Activated T-cell treated with anti-CD3 and anti-CD28 coated beads for 48 hours (primary cell): ENCODE measurements around the gene SKI.
"Not testable (repeated sequence)": the region's sequence is repeated elsewhere in the genome, so short reads cannot be mapped to it uniquely, and the experiment has no call there.

Experiments
- DNase-seq: peaks from one replicate; pipeline ENCODE4 v3.0.0-alpha.2; 2020; ENCODE audit warnings: low read depth

SKI gene

DNA sequence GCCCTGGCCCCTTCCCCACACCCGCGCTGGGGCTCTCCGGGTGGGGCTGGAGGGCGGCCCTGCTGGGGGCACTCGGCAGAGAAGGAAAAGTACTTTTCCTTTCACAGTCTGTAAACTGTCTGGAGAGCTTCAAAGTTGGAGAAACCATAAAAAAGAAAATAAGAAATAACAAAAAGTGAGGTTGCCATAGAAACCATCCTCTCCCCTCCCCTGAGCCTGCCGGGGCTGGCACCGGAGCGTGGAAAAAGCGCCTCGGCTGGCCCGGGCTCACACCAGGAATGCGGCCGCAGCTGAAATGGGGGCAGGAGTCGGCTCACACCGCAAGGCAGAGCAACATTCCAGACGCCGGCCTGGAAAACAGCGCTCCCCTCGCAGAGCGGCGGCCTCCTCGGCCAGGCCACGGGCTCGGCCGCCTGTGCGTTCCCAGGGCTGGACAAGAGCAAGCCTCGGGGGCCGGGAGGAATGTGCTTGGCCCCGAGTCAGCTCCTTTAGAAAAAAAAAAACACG is 94.0 kb downstream of the SKI start:
- no peak for DNase-seq

DNA sequence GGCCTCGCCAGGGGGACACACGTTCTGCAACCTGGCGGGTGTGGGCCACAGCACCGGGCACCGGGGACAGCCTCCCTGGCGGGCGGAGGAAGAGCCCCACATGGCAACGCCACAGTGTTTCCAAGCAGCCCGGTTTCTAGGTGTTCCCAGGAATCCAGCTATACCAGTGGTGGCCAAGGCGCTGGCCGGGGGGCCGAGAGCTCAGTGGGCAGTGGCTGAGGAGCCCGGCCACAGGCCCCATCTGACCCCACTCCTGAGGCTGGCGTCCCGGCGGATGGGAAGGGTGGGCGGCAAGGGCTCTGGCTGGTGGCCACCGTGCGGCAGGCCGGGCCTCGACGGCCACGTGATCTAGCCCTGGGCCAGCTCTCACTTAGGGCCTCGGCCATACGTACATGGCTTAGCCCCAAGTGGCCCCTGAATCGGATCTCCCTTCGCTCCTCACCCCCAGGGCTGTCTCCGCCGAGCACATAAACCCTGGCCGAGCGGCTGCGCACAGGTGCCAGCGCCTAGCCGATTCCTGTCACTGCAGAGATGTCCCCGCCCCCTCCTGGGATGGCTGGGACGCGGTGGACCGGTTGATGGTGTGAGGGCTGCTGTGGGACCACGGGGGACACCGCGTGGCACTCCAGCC is 94.6 kb downstream of the SKI start:
- no peak for DNase-seq

DNA sequence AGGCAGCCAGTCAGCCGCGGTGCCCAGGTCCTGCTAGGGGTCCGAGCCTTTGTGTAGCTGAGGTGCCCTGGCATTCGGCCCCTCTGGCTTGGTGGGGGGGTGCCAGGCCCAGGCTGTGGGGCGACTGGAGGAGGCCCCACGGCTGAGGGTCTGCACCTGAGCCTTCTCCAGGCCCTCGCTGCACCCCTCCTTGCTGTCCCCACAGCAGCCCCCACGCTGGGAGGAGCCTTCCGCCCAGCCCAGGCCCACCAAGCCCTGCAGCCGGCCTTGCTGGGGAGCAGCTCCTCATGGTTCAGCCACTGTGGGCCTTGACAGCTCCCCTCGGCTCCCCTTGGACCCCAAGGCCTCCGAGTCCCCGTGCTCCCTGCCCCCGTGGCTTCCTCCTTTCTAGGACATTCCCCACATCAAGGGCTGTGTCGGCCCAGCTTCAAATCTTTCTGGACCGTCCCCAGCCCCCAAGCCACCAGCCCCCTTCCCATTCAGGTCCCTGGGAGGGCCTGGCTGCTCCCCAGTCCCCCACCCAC is 95.4 kb downstream of the SKI start:
- no peak for DNase-seq

DNA sequence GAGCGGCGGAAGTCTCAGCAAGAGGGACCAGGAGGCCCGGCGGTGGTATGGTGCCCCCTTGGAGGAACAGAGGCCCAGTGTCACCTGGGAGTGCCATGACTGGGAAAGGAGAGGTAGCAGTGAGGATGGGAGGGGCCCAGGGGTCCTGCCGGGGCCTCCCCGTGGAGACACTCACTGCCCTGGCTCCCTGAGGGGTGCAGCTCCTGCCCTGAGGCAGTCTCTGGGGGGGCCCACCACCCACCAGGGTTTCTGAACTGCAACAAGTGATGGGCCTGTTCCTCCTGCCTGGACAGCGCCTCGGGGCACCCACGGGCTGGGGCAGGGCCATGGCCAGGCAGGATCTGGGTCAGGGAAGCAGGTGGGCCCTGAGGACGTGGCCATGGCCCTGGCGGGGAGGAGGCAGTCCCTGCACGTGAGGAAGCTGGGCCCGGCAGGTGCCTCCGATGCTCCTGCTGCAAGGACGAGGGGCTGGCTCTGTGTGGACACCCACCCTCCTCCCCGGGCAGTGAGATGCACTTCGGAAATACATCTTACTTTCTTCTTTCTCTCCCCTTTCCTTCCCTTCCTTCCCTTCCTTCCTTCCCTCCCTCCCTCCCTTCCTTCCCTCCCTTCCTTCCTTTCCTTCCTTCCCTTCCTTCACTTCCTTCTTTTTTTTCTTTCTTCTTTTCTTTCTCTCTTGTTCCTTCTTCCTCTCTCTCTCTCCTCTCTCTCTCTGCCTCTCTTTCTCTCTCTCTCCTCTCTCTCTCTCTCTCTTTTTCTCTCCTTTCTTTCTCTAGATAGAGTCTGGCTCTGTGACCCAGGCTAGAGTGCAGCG is 96.6 kb downstream of the SKI start:
- DNase-seq = no peak

DNA sequence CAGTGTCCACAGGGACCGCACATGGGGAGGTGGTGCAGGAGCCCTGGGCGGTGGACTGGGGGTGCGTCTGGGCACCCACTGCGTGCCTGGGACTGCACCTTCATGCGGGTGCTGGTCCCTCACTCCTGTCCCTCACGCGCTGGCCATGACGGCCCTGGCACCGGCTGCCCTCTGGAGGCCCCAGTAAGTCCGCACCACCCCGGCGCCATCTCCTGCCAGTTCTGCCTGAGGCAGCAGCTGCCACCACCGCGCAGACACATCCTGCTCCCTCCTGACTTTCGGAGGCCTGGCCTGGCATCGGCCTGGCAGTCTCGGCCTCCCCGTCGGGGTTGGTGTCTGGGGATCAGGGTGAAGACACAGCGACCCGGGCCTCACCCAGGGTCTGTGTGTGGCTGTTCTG is 98.4 kb downstream of the SKI start:
- DNase-seq = no peak

DNA sequence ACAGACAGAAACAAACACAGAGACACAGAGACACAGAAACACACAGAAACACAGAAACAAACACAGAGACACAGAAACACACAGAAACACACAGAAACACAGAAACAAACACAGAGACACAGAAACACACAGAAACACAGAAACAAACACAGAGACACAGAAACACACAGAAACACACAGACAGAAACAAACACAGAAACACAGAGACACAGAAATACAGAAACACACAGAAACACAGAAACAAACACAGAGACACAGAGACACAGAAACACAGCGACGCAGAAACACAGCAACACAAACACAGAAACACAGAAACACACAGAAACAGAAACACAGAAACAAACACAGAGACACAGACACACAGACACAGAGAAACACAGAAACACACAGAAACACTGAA is 99.0 kb downstream of the SKI start:
- DNase-seq = not testable (repeated sequence)

DNA sequence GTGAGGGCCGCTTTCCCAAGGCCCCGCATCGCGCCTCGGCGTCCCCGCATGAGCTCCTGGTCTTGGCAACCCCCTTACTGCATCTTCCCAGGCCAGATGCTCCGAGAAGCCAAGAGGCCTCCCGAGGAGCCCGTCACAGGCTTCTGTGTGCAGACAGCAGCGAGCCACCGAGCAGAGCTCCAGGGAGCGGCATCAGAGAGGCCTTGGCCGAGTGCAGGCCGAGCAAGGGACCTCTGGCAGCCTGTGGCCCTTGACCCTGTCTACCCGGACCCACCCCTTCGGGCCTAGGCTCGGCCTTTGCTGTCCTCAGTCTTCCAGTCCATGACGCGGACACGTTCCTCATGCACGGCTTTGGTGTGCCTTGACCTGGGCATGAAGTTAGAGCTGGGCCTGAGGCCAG is 99.7 kb downstream of the SKI start:
- DNase-seq = no peak

DNA sequence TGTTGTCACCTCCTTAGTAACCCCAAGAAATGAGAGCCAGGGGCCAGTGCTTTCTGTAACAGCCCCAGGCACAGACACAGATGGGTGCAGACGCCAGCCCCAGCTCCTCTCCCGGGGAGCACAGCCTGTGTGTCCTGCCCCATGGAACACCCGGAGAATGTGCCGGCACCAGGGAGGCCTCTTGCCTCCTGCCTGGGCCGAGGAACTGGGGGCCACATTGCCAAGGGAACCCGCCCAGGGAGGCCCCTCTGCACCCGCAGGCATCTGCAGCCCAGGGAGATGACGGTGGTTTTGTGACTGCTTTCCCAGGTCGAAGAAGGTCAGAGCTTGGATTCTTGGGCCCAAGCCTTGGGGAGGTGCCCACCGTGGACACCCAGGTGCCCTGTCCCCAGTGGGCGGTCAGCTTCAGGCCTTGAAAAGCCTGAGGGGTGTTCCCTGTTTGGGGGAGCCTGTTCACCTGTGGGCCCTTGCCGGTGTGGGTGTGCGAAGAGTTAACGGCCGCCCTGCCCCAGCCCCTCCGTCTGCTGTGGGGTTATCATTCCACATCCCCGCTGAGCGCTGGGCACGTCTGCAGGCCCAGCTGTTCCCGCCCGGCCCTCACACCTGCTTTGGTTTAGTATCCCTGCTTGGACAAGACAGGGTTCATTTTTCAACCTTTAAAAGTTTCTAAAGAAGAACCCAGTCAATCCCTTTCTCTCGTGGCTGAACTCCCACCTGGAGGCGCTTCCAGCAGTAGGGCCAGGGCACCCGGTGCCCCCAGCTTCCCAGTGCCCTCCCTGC is 100.7 kb downstream of the SKI start:
- DNase-seq = no peak

DNA sequence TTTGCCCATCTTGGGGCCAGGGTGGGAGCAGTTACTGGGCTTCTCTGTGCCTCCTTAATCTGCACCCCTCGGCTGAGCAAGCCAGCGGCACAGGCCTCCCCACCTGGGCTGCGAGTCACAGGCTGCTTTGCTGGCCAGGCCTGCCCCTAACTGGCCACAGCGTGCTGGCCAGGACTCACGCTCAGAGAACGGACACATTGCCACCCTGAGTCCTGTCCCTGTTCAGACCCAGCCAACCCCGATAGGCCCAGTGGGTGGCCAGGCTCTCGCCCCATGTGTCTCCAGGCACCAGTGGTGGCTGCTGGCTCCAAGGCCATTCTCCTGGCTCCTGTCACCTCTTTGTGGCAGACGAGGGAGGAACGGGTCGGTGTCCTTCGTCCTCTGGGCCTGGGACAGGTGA is 101.9 kb downstream of the SKI start:
- no peak for DNase-seq

DNA sequence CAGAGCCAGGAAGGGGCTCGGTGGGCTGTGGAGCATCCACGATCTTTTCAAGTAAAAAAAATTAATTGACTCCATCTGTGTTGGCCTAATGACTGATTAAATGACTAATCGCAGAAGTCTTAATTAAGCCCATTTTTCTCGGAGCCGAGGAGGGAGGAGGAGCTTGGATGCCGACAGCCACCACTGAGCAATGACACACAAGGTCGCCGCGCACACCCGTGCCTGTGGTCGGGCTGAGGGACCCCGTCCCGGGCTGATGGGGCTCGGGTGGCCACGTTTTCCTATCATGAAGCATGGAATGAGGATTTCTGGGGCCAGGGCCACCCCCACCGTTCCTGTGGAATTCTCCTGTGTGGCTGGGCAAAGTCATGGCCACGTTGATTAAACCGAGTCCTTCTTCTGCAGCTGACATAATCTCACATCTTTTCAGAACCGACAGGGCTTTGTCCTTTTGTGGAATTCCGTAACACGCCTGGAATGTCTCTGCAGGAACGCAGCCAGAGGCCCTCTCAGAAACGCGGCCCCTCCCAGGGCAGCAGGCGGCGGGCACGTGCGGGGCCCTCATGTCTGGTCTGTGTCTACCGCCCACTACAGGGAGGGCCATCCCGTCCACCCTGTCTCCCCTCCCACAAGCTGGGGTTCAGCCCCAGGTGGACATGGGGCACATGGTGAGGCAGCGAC is 102.5 kb downstream of the SKI start:
- DNase-seq = no peak

DNA sequence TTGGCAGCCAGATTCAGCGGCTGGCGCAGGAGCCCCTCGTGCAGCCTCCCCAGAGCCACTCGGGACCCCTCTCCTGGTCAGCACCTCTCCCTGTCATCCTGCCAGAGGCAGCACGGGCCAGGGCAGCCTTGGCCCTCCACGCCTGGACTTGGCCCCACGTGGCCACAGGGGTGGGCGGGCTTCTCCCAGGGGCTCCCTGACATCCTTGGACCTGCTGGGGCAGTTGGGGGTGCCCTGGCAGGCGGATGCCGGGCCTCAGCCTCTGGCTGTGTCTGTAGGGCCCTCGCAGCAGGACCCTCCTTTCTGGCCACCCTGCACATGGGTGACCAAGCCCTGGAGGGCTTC is 103.1 kb downstream of the SKI start:
- DNase-seq = no peak

DNA sequence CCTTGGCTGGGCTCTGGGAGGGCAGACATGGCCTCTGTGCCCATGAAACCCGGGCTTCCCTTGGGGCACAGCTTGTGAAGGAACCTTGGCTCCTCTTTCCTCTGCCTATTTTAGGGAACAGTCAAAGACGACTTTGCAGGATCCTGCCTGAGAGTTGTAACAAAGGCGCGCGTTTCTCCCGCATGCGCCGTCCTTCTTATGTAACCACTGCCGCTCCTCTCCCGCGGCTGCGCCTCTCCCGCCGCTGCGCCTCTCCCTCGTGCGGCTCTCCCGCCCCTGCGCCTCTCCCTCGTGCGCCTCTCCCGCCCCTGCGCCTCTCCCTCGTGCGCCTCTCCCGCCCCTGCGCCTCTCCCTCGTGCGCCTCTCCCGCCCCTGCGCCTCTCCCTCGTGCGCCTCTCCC is 103.5 kb downstream of the SKI start:
- not testable (repeated sequence) for DNase-seq

DNA sequence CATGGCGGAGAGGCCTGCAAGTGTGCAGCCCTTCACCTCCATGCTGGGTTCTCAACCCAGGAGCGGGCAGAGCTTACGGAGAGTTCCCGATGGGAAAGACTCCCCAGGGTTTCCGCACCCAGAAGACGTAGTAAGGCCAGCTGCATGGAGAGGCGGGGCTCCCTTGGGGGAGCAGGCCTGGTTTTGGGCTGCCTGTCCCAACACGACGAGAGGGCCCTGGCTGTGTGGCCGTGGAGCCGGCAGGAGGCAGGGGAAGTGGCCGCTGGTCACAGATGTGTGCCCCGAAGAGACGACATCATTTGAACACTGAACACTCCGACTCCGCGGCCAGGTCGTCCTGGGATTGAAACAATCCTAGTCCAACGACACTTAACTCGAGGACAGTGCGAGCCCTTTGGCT is 106.2 kb downstream of the SKI start:
- no peak for DNase-seq

DNA sequence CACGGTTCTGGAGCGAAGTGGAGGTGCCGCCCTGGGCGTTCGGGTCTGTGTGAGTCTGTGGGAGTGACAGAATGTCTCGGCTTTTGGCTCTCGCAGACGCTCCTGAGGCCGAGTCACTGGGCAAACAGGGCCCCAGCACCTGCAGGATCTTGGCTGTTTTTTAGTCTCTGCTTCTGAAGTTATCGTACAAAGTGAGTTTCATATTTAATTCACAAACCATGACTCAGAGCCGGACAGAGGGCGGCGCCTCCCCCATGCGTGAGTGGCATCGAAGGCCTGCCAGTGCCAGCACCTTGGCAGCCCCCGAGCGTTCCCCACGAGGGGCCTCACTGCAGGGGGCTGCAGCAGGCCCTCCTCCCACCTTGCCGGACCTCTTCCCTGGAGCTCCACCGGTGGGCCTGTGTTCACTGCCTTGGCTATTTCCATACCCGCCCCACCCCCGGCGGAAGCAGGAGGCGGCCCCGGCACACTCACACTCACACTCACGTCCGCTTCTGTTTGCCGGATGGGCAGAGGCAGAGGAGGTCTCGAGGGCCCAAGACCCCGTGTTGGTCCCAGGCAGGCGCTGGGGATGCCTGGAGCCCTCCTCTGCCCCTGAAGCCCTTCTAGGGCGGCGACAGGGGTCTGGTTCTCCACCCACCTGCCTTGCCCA is 106.9 kb downstream of the SKI start:
- DNase-seq = no peak

DNA sequence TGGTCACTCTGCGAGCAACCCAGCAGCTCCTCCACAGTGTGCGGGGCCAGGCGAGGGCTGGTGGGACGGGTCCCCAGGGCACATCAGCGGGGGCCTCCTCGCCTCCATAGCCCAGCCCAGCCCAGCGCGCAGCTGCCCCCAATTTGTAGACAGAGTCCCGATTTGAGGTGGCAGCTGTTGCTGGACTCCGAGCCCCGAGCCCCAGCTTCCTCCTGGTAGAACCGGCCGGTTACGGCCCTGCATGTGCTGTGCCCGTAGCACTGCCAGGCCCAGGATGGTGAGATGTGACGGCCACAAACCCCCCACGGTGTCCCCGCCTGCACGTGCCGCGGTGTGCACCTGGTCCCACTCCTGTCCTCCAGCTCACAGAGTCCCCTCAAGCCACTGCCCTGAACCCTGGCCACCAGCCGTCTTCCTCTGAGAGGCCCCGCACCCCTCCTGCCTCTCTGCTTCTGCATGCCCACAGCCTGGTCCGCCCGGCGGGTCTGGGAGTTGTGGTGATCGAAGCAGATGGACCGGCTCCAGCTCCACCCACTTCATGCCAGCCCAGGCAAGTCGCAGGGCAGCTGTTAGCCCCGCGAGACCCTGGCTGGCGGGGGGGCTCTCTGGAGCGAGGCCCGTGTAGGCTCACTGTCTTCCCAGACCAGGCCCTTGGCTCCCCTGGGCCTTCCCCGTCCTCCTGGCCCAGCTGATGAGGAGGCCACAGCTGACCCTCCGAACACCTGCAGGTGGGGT is 107.8 kb downstream of the SKI start:
- DNase-seq = no peak

DNA sequence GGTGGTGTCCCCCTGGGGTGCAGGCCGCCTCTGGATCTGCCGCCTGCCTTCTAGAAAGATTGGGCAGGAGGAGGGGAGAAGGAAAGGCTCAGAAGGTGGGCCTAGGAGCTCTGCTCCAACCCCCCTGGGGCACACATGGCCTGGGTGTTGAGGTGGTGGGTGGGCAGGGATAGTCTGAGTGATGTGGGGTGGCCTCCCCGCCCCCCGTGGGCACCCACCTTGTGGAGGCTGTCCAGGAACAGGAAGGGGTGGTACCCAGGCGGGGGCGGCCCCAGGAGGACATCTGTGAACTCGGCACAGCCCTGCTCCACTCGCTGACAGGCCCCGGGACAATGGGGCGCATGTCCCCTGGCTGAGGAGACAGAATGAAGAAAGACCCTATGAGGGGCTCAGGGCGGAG is 108.4 kb downstream of the SKI start:
- DNase-seq = no peak

DNA sequence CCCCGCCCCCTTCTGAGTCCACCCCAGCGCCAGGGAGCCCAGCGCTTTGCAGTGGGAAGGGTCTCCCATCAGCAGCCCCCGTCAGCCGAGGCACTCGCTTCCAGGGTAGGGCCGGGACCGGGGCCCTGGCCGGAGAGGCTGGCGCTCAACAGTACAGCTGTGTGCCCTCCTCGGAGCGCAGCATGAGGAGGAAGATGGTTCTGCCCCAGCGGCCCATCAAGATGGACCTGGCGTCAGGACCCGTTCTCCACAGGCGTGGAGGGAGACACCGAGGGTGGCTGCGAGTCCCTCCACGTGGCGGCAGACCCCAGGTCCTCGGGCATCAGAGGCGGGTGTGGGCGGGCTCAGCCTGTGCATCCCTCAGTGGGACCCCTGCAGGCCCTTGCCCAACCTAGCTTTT is 109.0 kb downstream of the SKI start:
- DNase-seq = no peak

DNA sequence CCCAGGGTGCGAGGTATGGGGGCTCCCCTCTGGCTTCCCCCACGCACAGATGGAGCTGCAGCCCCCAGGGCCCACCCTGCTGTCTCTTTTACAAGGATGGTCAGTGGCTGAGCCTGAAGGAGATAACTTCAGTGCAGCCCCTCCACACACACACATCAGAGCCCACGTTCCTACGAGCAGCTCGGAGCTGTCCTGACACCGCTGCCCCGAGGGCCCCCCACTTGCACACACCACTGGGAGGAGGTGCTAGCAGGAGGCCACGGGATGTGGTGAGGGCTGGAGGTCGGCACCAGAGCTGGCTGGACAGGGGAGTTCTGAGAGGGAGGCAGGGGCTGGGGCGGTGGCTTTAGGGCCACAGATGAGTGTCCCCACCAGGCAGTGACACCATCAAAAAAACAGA is 109.4 kb downstream of the SKI start:
- DNase-seq = no peak

DNA sequence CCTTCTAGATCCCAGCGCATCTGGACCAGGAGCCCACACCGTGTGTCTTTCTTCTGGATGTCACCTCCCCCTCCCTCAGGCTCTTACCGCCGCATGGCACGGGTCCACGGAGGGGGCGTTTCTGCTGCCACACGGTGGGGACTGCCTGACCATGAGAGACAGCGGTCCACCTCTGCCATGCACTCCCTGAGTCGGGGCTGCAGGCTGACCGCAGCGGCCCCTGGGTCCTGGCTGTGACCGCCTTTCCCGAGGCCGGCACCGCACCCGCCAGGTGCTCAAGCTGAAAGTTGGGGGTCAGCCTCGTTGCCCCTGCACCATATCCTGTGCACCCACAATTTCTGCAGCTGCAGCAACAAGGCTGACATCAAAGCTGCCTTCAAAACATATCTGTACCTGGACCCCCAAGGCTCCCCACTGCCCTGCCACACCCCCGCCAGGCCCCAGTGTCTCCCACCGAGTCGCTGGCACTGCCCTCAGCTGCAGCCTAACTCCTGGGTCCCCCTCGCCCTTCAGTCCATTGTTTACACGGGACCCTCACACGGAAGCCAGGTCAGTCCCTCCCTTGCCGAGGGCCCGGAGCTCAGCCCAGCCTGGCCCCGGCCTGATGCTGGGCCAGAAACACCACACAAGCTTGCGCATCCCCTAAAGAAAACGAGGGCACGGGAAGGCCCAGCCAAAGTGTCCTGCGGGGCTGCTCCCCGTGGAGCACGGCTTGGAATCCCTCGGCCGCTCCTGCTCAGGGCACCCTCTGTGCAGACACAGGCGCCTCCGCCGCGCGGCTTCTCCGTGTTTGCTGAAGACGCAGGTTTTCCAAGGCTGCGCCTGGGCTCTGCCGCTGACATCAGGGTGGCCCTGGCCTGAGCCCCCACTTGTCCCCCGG is 111.3 kb downstream of the SKI start:
- DNase-seq = no peak
